ENCODE results near the gene SLC39A11.
"Not testable (repeated sequence)": the region's sequence is repeated elsewhere in the genome, so short reads cannot be mapped to it uniquely, and the experiment has no call there.

SLC39A11 gene

DNA sequence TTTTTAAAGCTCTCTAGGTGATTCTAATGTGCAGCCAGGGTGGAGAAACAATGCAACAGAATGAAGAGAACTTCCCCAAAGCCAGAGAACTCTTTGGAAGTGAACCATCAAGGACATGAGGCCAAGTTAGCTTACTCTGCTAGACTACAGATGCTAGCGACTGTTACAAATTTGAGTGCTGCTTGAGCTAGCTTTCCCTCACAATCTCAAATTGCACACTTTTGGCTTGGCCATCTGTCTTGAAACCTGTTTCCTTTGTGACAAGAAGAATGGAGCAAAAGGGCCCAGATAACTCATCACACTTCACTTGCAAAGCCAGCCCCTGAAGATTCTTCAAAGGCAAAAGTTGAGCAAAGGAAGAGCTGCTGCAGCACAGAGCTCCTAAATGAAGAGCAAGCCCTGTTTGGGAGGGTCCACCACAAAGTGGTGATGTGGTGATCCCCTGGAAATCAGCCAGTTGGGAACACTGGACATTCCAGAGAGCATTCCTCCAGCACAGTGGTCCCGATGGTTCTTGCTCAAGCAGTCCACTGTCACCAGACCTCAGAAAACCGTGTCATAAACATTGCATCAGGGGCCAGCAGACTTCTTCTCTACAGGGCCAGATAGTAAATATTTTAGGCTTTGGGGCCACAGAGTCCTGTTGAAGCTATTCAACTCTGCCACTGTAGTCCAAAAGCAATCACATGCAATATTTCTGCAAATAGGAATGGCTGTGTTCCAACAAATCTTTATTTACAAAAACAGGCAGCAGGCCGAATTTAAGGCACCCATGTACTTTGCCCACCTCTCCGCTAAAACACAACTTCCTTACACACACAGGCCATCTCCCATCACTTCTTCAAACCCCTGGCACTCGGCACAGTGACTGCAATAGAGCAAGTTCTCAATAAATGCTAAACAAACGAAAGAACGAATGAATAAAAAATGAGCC is 21.2 kb downstream of the SLC39A11 start:
- peak in 1 of 2 donors; percentile 27 for DNase-seq

DNA sequence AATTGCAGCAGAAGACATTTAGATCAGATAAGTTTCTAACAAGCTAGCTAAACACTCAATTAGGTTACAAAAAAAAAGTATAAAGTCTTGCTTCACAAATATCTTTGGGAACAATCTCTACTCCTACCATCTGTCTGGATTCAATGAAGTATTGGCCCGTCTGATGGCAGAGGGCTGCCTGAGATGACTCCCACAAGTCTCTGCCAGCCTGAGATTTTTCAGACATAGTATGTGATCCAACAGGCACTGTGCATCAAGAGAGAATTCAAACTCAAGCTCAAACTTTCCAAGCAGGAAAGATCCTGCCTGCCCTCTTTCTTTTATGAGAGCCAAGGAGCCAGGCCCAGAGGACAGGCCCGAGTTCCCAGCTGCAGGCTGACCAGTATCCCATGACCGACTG is 22.6 kb downstream of the SLC39A11 start:
- no peak for DNase-seq

DNA sequence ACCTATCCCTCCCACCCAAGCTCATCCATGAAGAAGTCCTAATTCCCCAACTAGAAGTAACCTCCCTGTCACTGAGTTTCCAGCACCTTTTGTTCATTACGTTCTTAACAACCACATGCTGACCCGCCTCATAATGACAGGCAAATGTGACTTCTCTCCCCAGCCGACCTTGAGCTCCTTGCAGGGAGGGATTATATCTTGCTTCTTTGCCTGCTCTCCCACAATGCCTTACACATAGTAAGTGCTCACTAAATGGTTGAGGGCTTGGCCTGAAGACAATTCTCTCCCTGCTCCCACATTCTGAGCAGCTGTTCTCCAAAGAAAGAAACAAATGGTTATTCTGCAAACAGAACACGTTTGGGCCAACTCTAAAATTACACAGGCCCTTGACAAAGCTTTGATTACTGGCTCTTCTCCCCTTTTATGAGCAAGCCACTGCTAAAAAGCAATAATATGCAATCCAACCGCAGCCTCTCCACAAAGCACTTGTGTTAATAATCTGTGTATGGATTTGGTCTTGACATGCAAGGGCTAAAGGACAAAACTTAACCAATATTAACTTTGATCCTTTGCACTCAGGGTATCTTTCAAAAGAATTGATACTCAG is 23.2 kb downstream of the SLC39A11 start:
- no peak for DNase-seq

DNA sequence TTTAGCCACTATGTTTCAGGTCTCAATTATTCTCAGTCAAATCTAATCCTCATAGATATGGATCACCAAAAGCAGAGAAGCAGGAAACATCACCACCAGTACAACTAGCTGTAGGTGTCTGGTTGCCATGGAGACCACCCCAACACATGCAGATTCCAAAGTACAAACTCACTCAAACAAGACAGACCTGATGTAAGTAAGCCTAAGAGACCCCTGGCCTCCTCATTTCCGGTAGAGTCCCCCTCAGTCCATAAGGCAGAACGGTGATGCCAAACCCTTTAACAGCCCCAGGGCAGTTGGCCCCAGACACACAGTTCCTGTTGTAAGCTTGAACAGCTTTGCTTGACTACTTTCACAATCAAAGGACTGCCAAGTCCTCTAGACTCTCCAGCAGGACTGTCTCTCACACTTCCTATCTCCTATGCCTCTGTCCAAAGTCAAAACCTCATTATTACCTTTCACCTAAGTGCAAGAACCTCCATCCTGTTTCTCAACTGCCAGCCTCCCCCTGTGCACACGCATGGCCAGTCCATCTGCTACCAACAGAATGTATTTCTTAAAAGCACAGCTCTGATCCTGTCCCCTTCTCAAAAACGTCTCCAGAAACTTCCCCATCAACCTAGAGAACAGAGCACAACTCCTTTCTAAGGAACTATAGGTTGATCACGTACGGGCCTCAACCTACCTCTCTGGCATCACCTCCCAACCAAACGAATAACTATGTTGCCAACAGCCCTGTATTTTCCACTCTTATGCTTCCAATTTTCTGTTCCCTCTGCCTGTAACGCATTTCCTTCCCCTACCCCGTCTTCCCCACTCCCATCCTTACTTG is 23.9 kb downstream of the SLC39A11 start:
- DNase-seq, result peak in 1 of 2 donors; percentile 25

DNA sequence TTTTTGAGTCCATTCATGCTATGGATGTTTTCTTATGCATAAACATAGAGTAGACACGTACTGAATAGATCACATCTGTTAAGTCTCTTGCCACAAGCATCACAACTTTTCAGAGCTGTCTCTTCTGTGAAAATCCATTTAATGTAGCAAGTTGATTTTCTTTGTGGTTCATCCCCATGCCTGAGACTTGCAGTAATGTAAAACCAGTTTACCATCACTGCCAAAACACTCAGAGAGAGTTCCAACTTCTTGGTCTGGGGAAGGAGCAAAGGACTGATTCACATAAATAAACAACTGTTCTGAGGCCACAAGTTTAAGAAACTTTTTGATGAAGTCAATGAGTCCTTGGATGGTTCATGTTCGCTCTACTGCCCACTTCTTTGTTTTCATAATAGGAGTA is 24.8 kb downstream of the SLC39A11 start:
- not testable (repeated sequence) for DNase-seq

DNA sequence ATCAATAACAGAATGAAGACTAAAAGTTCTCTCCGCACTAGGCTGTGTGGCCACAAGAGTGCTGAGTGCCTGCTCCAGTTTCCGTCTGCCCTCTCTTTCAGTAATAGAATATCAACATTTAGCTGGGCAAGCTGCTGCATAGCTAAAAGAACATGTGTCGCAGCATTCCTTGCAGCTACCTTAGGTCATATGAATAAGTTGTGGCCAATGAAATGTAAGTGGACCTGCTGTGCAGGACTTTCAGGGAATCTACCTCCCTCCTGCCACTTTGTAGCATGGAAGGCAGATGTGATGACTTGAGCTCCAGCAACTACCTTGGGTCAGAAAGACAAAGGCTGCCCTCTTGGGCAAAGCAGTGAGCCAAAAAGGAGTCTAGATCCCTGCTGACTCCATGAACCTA is 25.4 kb downstream of the SLC39A11 start:
- no peak for DNase-seq

DNA sequence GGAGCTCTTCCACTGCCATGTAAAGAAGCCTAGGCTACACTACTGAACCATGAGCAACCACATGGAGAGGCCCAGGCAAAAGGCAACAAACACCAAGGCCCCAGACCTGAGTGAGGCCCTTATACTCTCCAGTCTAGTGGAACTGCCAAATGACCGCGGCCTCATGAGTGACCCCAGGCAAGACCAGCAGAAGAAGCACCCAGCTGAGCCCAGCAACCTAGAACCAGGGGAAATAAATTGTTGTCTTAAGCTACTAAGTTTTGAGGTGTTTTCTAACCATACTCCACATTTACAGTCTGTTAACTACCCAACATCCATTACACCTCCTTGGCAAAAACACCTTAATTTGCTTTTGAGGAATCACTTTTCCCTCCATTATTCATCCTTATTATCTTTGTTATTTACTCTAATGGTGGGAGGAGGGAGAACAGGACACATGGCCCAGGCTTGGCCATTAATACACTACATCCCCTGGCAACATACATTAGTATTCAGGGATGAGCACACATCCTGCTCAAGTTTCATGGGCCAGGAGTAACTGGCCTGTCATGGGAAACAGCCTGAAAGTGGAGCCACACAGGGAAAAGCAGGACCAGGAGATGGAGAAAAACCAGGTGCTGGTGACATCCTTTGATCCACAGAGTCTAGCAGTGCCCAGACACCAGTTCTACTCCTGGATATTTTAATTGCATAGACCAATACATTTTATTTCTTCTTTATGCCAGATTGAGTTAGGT is 26.2 kb downstream of the SLC39A11 start:
- no peak for DNase-seq

DNA sequence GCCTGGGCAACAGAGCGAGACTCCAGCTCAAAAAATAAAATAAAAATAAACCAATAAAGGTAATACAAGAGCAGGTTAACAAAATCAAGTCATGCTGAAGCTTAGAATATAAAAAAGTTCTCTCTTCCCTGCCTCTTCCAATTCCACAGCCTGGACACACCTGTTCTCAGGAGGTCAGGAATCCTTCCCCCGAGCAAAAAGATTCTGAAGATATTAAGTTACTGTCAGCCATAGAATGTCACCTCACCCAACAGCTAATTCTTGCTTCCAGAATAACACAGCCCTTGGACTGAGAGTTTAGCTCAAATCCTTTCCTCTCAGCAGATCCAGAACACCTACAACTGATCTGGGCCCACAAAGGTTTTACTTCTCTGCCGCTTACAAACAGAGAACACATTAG is 27.1 kb downstream of the SLC39A11 start:
- DNase-seq, result no peak

DNA sequence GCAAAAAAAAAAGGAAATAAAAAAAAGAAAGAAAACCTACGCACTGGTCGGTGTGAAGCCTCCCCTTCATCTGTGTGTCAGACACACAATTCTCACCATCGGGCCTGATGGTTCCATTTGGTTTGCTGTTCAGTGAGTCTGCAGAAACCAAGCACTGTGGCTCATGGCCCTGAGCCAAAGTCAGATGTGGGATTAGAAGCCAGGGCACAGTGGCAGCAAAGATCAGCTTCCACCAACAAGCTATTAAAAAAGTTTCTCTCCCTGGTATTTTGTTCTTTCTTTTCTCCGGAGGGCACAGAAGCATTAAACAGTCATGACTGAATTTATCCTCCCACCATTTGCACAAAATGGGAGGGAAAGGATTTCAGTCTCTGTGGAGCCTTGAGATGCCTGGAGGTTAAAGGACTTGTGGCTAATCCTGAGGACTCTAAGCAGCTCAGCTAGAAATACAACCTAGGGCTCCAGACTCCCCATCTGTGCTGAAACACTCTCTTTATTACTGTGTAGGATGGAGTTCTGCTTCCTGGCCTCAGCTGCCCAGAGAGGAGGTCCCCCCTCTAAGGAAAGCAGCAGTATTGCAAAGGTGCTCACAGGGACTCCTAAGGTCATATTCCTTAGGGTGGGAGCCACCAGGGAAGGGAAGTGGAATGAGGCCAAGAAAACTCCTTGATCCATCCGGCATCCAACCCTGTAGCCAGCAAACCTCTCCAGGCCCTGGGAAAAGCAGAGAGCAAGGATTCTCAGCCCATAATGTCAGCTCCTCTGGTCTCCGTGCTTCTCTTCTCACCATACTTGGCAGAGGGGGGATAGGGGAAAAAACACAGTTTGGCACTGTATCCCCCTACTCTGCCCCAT is 28.2 kb downstream of the SLC39A11 start:
- DNase-seq, result peak; percentile 36 to 38

DNA sequence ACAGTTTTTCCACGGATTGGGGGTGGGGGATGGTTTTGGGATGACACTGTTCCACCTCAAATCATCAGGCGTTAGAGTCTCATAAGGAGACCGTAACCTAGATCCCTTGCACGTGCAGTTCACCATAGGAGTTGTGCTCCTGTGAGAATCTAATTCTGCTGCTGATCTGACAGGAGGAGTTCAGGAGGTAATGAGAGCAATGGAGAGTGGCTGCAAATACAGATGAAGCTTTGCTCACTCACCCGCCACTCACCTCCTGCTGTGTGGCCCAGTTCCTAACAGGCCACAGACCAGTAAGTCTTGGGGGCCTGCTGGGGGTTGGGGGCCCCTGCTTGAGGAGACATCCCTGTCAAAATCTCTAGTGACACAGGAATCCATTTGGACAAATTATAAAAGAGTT is 29.8 kb downstream of the SLC39A11 start:
- DNase-seq, result no peak

DNA sequence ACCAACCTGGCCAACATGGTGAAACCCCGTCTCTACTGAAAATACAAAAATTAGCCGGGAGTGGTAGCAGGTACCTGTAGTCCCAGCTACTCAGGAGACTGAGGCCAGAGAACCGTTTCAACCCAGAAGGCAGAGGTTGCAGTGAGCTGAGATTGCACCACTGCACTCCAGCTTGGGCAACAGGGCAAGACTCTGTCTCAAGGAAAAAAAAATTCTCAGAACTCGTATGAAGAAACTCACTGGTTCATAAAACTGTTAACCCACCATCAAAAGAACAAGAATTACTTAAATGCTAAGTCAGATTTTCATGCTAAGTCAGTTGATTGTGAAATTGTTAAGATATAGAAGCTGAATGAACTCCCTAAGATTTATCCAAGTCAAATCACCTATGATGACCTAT is 31.3 kb downstream of the SLC39A11 start:
- DNase-seq, result peak; percentile 57 to 91

DNA sequence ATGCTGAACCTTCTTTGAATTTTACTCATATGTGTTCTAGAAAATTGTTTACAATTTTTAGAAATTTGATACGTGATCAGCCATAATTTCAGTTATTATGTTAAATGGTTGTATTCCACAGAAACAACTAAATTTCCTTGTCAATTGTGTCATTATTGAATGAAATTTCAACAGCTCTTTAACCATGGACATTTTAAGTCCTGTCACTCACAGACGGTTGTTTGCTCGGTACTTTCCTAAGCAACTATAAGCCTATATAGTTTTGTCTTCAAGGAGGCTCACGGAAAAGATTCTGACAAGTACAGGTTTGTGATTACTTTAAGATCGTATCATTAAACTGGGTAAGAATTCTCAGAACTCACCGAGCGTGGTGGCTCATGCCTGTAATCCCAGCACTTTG is 31.8 kb downstream of the SLC39A11 start:
- DNase-seq, result peak; percentile 21 to 40

DNA sequence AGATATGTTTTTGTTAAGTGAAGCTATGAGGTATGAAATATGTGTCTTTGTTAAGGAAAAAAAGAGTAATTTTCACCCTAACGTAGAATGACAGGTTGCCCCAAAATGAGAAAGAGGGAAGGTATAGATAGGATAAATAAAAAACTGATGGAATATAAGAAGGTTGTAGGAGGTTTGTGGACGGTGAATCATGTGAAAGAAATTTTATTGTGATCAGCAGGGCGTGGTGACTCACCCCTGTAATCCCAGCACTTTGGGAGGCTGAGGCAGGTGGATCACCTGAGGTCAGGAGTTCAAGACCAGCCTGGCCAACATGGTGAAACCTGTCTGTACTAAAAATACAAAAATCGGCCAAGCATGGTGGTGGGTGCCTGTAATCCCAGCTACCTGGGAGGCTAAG is 32.8 kb downstream of the SLC39A11 start:
- not testable (repeated sequence) for DNase-seq

DNA sequence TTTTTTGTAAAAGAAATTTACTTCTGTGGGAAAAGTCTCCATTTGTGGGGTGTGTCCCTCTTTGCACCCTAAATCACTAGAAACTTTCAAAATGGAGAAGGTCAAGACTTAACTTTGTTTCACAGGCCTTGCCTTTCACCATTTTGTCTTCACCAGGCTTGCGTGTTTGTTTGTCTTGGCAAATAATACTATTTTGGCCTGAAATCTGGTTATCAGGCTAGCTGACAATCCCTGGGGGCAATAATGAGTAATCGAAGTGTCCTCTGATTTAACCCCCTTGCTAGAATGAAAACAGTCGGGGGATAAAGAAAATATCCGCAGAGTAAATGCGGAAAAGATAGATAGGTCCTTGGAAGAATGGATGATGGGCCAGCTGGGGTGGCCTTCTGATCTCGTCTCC is 34.5 kb downstream of the SLC39A11 start:
- DNase-seq, result no peak

DNA sequence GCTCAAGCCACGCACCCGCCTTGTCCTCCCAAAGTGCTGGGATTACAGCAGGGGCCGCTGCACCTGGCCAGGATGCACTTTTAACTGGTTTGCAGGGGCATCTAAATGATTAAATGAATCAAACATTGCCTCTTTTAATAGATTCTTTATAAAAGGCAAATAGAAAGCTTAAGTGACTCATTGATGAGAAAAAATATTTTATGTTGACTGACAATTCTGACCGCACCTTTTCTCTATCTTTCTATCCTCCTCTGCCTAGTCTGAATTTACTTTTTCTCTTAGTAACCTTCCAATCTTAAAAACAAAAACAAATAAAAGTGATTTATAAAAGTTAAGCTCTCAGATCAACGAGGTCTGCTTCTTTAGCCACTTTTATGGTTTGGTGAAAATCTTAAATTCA is 35.3 kb downstream of the SLC39A11 start:
- DNase-seq, result no peak

DNA sequence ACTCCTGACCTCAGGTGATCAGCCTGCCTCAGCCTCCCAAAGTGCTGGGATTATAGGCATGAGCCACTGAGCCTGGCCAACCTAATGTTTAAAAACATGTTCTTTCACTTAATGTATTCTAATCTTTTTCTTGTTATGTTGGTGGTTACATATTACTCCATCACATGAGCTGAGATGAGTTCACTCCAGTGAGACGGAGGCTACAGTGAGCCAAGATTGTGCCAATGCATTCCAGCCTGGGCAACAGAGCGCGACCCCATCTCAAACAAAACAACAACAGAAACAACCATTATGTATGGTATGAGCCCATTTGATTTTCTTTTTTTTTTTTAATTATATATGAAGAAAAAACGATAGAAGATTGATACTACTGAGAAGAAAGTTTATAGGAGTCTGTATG is 39.6 kb downstream of the SLC39A11 start:
- no peak for DNase-seq

DNA sequence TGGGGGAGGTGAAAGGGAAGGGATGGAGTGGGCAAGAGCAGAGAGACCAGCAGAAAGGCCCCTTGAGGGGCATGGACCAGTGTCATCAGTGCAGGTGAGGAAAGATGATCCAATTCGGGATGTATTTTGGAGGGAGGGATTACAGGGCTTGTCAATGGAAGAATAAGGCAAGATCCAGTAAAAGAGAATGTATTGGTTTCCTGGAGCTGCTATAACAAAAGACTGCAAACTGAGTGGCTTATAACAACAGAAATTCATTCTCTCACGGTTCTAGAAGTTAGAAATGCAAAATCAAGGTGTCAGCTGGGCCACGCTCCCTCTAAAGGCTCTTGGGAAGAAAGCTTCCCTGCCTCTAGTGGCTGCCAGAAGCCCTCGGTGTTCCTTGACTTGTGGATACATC is 41.7 kb downstream of the SLC39A11 start:
- no peak for DNase-seq

DNA sequence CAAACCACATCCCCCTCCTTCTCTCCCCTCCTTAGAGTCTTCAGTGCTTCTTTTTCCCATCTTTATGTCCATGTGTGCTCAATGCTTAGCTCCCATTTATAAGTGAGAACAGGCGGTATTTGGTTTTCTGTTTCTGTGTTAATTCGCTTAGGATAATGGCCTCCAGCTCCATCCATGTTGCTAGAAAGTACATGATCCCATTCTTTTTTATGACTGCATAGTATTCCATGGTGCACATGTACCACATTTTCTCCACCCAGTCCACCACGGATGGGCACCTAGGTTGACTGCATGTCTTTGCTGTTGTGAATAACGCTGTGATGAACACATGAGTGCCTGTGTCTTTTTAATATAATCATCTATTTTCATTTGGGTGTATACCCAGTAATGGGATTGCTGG is 44.3 kb downstream of the SLC39A11 start:
- DNase-seq, result no peak

DNA sequence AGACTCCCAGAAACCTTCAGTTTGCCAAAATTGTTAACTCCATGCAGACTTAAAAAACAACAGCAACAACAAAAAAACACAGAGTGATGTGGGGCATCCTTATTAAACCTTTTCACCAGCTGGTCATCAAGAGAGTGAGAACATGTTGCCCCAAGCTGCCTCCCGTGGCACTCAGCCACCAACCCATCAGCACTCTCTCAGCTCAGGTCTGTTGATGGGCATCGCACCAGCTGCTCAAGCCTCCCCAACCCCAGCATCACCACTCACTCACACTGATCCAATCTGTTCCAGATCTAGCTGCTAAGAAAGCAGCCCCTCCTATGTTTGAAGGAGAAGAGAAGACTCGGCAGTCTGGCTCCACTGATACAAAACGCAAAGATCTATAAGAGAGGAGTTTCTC is 46.8 kb downstream of the SLC39A11 start:
- DNase-seq, result no peak

DNA sequence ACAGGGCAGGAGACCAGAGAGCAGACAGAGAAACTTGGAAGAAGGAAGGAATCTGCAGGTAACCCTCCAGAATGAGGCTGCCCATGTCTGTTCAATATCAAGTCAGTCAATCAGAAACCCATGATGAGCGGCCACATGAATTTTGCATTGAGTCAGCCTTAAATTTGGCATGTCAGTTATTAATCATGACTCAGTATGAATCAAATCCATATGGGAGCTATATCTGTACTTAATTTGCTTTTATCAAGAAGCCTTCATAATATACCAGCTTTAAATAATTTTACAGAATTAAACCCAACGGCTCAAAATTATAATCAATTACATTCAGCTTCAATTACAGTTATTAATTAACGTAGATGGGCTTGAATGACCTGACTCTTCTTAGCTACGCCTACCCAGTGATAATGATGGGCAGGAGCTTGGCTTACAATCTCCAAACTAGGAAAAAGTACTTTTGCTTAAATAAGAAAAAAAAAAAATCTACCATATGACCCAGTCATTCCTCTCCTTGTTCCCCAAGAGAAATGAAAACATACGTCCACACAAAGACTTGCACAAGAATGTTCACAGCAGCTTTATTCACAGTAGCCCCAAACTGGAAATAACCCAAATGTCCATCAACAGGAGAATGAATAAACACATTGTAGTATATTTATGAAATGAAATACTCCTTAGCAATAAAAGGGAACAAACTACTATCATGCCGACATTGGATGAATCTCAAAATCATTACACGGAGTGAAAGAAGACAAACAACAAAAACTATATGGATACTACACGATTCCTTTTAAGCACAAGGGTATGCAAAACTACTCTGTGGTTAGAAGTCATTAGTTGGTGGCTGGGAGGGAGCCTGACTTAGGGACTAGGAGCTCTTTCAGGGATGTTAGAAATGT is 48.6 kb downstream of the SLC39A11 start:
- DNase-seq, result no peak
